Left lung (tissue), 10 donors: ENCODE data around the gene STK11. TPM values are rescaled to one million over a fixed set of nuclear protein-coding genes. Genes with fewer than 3 reads are reported as not detected.

Experiments used
- ATAC-seq: fragments of 200-7000 bp; cut with Tn5 transposase; one replicate; pipeline ENCODE4 v1.9.1; 2020; ENCODE audit warnings: moderate library complexity
- DNase-seq, 4 donors: peaks; one replicate each; pipeline ENCODE4 v3.0.0-alpha.2; 2013 to 2020
- H3K27ac ChIP-seq, 2 donors: fragments of 200-600 bp; sonication (generic) in 1 of 2; one replicate each; pipeline versions ENCODE4 v1.5.0 to v1.8.0; 2020 to 2021
- H3K27me3 ChIP-seq, 2 donors: fragments of 200-600 bp; sonication (generic) in 1 of 2; one replicate each; pipeline versions ENCODE4 v1.5.0 to v1.8.0; 2020 to 2021
- H3K36me3 ChIP-seq, 2 donors: fragments of 200-600 bp; sonication (generic) in 1 of 2; one replicate each; pipeline versions ENCODE4 v1.5.0 to v1.8.0; 2020 to 2021
- H3K4me1 ChIP-seq, 2 donors: fragments of 200-600 bp; one replicate each; pipeline ENCODE4 v1.8.0; 2021
- H3K4me3 ChIP-seq, 2 donors: fragments of 200-600 bp; sonication (generic) in 1 of 2; one replicate each; pipeline versions ENCODE4 v1.5.0 to v1.8.0; 2020 to 2021; ENCODE audit warnings: mild to moderate bottlenecking in 1 of 2
- H3K9me3 ChIP-seq, 2 donors: fragments of 200-600 bp; sonication (generic) in 1 of 2; one replicate each; pipeline versions ENCODE4 v1.5.0 to v1.8.0; 2020 to 2021
- intact Hi-C, 2 donors: fragments of 100-400 bp; cut with DNase I; formaldehyde crosslinking; loops; one replicate each; pipeline versions ENCODE4 v1.11.2 to v1.14.2; 2022
- polyA plus RNA-seq, 6 donors: library from polyadenylated mRNA; unstranded; fragments of 120-200 nt; gene quantifications; one replicate each; pipeline ENCODE4 v1.2.1, GENCODE V29; 2013; ENCODE audit not compliant: insufficient read length in 6 of 6
- total RNA-seq, 2 donors: library from RNA; stranded (reverse); fragmentation: NEBNext Ultra II Directional; extraction: Animal tissue kit (Norgen Biotek cat#: 25700); gene quantifications; one replicate each; pipeline ENCODE4 v1.2.1, GENCODE V29; 2021
- TF ChIP-seq, protein P1 (sequence below), 2 donors: fragments of 200-600 bp; sonication (generic) in 1 of 2; IDR thresholded peaks; one replicate each; pipeline versions ENCODE4 v1.5.0 to v1.8.0; 2021; ENCODE audit warnings: antibody characterized with exemption in 2 of 2
- donor health status: DM: no; HTN: yes; CAD: no.
- donor health status: DM: no; HTN: no; CAD: no.

Gene STK11
- total and polyA plus RNA-seq, 8 donors, result 42.6 to 58.4 (median 51.1) TPM

DNA sequence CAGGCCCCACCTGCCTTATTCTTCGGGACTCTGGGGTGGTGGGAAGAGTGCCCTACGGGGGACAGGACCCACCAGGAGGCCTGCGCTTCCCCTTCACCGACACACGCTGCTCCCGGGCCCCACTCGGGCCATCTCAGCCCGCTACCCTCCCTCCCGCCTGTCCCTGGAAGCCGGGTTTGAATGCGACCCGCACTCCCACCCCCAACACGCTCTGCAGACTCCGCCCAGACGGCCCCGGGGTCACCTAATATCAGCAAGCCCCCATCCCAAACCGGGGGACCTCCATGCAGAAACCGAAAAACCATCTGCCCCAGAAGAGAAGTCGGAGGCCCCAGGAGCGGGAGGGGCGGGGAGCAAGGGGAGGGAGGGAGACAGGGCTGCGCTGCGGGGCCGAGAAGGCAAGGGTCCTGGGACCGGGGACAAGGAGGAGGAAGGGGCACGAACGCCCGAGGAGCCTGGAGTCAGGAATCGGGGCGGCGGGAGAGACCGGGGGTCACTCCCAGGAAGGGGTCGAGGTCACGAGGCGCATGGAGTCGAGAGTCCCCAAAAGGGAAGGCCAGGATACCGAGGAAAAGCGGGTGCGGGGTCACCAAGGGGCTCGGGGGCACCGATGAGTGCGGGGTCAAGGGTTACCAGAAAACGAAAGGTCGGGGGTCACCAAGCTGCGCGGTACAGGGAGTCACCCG is 32.3 kb upstream of the STK11 start:
- Histone ChIP-seq H3K36me3 (peaks cover 0 to 12% of the 10 kb centered on the region in 2 donors), H3K9me3 (no peaks in the 10 kb centered on the region), H3K4me1 (peaks cover 29 to 89% of the 10 kb centered on the region in 2 donors), H3K27ac (peak overlapping the region; percentile 93 to 95), H3K4me3 (peak overlapping the region; percentile 73 to 85), H3K27me3 (no peaks in the 10 kb centered on the region)
- no peak for ATAC-seq
- peak in 1 of 4 donors; percentile 89 for DNase-seq
- intact Hi-C loops, result no loop called here
- TF ChIP-seq, protein P1, sequence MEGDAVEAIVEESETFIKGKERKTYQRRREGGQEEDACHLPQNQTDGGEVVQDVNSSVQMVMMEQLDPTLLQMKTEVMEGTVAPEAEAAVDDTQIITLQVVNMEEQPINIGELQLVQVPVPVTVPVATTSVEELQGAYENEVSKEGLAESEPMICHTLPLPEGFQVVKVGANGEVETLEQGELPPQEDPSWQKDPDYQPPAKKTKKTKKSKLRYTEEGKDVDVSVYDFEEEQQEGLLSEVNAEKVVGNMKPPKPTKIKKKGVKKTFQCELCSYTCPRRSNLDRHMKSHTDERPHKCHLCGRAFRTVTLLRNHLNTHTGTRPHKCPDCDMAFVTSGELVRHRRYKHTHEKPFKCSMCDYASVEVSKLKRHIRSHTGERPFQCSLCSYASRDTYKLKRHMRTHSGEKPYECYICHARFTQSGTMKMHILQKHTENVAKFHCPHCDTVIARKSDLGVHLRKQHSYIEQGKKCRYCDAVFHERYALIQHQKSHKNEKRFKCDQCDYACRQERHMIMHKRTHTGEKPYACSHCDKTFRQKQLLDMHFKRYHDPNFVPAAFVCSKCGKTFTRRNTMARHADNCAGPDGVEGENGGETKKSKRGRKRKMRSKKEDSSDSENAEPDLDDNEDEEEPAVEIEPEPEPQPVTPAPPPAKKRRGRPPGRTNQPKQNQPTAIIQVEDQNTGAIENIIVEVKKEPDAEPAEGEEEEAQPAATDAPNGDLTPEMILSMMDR (IDR thresholded peaks at IDR 0.05), result no peak

DNA sequence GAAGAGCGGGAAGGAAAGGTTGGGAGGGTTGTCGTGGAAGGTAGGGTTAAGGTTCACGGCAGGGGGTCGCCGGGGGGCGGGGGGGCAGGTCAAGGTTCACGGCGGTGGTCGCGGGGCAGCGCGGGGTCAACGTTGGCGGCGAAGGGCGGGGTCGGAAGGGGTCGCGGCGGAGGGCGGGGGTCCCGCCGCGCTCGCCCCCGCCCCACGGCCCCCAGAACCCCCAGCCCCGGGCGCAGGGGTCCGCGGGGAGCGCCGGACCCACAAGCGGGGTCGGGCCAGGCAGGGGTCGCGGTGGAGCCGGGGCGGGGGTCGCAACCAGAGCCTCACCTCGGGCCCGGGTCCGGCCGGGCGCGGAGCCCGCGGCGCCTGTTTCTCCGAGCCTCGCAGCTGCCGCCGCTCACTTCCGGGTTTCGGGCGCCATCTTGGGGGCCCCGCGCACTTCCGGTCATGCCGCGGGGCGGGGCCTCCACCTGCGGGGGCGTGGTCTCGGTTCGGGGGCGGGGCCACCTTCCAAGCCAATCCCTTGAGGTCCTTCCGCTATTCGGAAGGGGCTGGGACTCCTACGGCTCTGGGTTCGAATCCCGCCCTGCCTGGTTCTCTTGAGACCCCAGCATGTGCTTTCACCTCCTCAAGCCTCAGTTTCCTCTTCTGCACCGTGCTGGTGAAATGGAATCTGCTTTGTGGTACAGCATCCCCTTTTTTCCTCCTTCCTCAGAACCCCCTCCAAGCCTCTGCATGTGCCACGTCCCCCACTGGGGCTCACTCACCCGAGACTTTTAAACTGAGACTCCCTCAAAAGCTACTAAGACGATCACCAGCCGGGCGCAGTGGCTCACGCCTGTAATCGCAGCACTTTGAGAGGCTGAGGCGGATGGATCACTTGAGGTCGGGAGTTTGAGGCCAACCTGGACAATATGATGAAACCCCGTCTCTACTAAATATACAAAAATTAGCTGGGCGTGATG is 31.5 kb upstream of the STK11 start, which contains the start of gene SBNO2:
Gene SBNO2, minus strand, starts transcription at position 424 of the 965 bp plus-strand sequence. CDS start 19,992 bp downstream, outside the sequence.
- peak; percentile 76 for ATAC-seq
- peak in 3 of 4 donors; percentile 87 to 95 (median 91) for DNase-seq
- no peaks in the 10 kb centered on the region for H3K9me3 ChIP-seq
- peaks cover 0 to 4% of the 10 kb centered on the region in 2 donors for H3K36me3 ChIP-seq
- TF ChIP-seq, protein P1 (IDR thresholded peaks at IDR 0.05), result peak in 1 of 2 donors; percentile 14
- H3K27ac ChIP-seq, result peak within 1 kb of the TSS; percentile 93 to 95
- H3K4me3 ChIP-seq, result peak within 1 kb of the TSS; percentile 73 to 85
- intact Hi-C loops, result no loop called here
- no peaks in the 10 kb centered on the region for H3K27me3 ChIP-seq
- peaks cover 23 to 87% of the 10 kb centered on the region in 2 donors for H3K4me1 ChIP-seq

DNA sequence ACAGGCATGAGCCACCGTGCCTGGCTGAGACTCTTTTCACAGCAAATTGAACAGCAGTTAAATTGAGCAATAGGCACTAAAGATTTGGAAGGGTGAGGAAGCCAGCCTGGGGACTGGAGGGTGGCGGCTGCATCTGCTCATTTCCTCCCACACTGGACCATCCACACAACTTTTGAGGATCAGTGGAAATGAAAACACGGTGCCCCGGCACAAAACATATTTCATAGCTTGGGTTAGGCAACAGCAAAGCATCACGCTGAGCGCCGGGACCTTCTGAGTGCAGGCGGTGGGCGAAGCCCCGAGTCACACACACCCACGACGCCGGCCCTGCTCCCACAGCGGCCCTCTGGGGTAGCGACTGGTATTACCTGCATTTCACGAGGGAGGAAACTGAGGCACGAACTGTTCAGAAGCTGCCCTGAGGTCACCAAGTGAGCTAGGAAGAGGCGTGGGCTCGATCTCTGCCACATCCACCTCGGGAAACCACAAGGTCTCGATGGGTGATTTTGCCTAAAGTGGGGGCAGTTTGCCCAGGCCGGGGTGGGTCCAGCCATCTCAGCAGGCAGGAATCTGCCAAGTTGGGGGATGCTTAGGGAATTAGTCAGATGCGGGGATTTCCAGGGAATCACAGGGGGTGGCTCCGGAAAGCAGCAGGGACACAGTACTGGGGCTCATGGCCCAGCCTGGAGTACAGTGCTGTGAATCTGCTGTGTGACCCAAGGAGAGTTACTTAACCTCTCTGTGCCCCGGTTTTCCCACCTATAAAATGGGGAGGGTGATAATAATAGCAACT is 28.1 kb upstream of the STK11 start:
- Histone ChIP-seq H3K9me3 (no peaks in the 10 kb centered on the region), H3K27me3 (no peaks in the 10 kb centered on the region), H3K36me3 (no peaks in the 10 kb centered on the region), H3K27ac (peak overlapping the region; percentile 79 to 84), H3K4me3 (no peak overlapping the region), H3K4me1 (peaks cover 17 to 87% of the 10 kb centered on the region in 2 donors)
- DNase-seq (peak in 2 of 4 donors; percentile 61 to 82), ATAC-seq (peak; percentile 4)
- TF ChIP-seq, protein P1 (IDR thresholded peaks at IDR 0.05), result no peak
- intact Hi-C loops, result no loop called here

DNA sequence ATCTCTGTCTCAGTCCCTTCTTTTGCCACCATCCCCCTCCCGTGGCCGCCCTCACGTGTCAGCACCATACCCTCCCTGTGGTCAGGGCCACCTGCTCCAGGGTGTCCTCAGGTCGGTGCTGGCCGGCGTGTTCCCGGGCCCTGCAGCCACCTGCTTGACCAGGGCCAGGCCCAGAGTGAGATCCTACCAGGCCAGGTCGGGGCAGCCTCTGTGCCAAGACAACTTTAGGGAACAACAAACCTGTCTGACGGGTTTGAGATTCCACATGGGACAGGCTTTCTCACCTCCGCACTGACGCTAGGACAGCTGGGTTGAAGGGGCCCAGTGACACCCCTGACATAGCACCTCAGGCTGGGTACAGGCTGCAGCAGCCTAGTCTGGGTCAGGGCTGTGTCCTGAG is 24.0 kb upstream of the STK11 start:
- H3K4me1 ChIP-seq, result peaks cover 17 to 68% of the 10 kb centered on the region in 2 donors
- TF ChIP-seq, protein P1 (IDR thresholded peaks at IDR 0.05), result no peak
- H3K27ac ChIP-seq, result peak overlapping the region; percentile 78 to 90
- no peaks in the 10 kb centered on the region for H3K9me3 ChIP-seq
- ATAC-seq, result peak; percentile 66
- H3K27me3 ChIP-seq, result no peaks in the 10 kb centered on the region
- H3K4me3 ChIP-seq, result no peak overlapping the region
- intact Hi-C loops, result no loop called here
- H3K36me3 ChIP-seq, result no peaks in the 10 kb centered on the region
- peak in 2 of 4 donors; percentile 79 to 89 for DNase-seq
